HG03460 (cell line): ENCODE data around the gene NR1D2.

Experiments used
- ATAC-seq: cut with Tn5 transposase; IDR thresholded peaks from one replicate; pipeline ENCODE4 v1.9.1; 2021; ENCODE audit not compliant: unreplicated experiment

NR1D2 gene

GRCh38 chr3:23961913-23962312, 16.8 kb downstream of the NR1D2 start:
- no peak for ATAC-seq

DNA sequence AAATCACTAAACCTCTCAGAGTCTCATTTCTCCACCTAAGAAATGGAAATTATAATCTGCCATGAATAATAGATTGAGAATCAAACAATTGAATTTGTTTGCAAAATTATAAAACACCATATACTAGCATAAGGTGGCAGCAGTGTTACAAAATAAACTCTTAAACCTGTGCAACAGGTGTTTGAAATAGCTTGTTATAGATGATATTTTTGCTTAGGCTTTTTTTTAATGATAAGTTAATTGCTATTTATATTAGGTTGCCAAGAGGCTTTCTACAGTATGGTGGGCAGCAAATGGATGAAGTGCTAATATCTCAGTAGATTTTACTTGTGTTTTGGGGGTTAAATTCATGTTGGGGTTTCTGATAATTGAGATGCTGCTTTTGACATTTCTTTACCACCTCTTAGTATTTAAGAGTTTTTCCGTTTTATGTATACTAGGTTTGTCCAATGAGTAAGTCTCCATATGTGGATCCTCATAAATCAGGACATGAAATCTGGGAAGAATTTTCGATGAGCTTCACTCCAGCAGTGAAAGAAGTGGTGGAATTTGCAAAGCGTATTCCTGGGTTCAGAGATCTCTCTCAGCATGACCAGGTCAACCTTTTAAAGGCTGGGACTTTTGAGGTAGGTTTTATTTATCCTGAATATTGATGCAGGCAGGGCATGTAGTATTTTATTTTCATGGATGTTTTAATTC, 19.6 kb downstream of the NR1D2 start:
- no peak for ATAC-seq

- no peak for ATAC-seq
These were observed 21.2 kb downstream of the NR1D2 start for GRCh38 chr3:23966328-23966727.

DNA sequence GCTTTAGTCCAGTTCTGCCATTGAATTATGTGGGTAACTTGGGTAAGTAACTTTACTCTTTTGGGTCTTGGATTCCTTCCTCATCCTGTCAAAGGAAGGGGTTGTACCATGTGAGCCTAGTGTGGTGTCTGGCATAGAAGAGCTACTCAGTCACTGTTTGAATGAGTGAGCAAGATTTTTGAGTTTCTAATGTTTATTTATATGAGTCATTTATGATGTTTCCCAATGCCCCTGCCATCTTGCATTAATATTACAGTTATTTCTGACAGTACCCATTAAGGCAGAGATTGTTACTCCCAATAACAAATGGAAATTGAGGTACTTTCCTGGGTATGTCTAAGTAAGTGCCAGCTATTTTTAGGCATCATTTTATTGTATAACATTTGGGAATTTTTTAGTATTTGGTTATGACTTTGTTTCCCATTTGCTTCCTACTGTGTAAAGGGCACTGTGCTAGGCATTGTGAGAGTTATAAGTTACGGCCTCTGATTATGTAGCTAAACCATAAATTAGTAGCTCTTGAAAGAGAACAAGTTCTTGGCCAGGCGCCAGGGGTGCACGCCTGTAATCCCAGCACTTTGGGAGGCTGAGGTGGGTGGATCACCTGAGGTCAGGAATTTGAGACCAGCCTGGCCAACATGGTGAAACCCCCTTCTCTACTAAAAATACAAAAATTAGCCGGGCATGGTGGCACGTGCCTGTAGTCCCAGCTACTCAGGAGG, 23.5 kb downstream of the NR1D2 start:
- ATAC-seq = no peak

DNA sequence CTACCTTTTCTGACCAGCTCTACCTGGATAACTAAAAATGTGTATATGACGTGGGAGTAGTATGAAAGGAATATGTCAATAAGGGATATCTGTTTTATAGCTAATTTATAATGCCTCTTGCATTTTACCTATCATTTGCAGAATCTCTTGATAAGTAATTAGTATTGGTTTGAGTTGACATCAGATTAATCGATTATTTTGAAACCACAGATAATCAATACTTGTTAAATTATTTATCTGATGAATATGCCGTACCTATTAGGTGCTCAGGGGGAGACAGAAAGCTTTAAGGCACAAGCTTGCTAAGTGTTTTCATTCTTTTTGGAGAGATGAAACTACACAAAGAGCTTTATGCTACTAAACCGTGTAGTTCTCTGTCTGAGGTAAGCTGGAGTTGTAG, 24.3 kb downstream of the NR1D2 start:
- ATAC-seq = no peak

GRCh38 chr3:23971684-23972083, 26.6 kb downstream of the NR1D2 start:
- no peak for ATAC-seq

- no peak for ATAC-seq
These were observed 31.5 kb downstream of the NR1D2 start for GRCh38 chr3:23976555-23976954.

- no peak for ATAC-seq
These were observed 34.5 kb downstream of the NR1D2 start for GRCh38 chr3:23979569-23979968.

GRCh38 chr3:23981136-23981535, 36.0 kb downstream of the NR1D2 start:
- ATAC-seq = no peak

GRCh38 chr3:23981955-23982354, 36.9 kb downstream of the NR1D2 start:
- ATAC-seq = no peak

- ATAC-seq = no peak
These were observed 39.8 kb downstream of the NR1D2 start for GRCh38 chr3:23984934-23985333.

DNA sequence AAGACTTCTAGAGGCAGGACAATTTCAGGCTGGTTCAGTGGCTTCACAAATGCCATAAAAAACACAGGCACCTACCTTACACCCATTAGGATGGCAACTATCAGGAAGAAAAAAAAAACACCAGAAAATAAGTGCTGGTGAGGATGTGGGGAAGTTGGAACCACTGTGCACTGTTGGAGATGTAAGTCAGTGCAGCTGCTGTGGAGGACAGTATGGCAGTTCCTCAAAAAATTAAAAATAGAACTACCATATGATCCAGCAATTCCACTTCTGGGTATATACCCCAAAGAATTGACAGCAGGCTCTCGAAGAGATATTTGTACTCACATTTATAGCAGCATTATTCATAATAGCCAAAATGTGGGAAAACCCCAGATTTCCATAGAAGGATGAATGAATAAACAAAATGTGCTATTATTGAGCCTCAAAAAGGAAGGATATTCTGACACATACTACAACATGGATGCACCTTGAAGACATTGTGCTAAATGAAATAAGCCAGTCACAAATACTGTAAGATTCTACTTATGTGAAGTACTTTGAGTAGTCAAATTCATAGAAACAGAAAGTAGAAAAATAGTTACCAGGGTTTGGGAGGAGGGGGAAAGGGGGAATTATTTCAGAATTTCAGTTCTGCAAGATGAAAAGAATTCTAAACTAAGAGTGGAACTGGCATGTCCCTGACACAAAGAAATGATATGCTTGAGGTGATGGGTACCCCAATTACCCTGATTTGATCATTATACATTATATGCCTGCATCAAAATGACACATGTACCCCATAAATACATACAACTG, 40.9 kb downstream of the NR1D2 start:
- ATAC-seq = no peak

DNA sequence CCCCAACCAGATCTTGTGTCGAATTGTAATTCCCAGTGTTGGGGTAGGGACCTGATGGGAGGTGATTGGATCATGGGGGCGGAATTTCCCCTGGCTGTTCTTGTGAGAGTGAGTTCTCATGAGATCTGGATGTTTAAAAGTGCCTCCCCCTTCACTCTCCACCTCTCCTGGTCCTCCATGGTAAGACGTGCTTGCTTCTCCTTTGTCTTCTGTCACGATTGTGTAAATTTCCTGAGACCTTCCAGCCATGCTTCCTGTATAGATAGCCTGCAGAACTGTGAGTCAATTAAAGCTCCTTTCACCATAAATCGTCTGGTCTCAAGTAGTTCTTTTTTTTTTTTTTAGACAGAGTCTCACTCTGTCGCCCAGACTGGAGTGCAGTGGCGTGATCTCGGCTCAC, 42.3 kb downstream of the NR1D2 start:
- no peak for ATAC-seq

DNA sequence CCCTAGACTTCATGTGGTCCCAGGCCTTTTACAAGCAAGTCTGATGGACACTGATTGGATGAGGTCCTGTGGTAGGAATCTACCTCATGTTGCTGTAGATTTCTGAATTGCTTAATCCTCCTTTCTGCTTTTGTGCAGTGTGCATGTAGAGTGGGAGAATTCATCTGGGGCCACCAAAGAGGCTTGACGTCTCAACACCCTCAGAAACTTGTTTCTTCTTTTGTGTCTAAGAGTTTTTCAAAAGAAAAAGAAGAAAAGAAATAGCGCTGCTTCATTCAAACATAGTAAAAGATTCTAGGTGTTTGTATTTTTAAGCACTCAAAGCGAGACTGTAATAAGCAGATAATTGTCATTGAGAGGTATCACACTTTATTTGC, 46.2 kb downstream of the NR1D2 start:
- ATAC-seq = no peak

GRCh38 chr3:23991683-23992628, 46.9 kb downstream of the NR1D2 start:
- ATAC-seq = no peak

GRCh38 chr3:23993556-23994243, 48.6 kb downstream of the NR1D2 start:
- no peak for ATAC-seq

GRCh38 chr3:23994244-23994569, 49.1 kb downstream of the NR1D2 start:
- ATAC-seq = no peak

DNA sequence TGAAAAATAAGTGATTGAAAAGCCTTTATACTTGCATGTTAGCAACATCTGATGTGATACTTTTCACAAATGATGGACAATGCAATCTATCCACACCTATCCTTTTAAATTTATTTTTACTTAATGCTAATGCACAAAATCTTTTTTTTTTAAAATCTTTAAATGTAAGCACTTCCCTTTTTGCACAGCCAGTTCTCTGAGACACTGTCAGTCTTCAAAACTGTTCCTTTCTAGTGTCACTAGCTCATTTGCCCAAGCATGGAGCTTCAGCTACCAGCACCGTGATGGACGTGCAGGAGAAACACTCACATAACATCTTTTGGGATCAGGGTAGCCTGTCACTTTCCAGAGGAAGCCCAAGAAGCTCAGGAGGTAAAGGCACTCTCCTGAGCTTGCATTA, 50.1 kb downstream of the NR1D2 start:
- ATAC-seq = no peak

DNA sequence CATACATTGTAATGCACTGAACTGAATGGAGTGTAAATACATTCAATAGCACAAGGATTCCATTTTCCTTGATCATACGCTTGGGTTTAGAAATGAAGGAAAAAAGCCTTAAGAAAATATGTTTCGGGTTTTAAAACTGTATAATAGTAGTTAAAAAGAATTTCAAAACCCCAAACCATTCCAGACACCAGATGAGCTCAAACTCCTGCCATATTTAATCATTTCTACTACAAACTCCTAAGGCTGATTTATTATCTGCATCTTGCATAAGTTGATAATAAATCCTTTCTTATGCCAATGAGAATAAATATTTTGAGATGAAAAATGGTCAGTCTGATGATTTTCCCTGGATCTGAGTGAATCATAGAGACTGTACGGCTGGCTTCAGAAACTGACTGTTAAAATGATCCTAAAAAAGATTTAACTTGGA, 51.0 kb downstream of the NR1D2 start:
- no peak for ATAC-seq

- no peak for ATAC-seq
These were observed 54.0 kb downstream of the NR1D2 start for GRCh38 chr3:23999012-23999641.
